Fibroblast of villous mesenchyme (primary cell): ENCODE measurements around the gene OR5K2. TPM values are rescaled to one million over a fixed set of nuclear protein-coding genes. Genes with fewer than 3 reads are reported as not detected.

Source experiments
- DNase-seq: peaks from one replicate; pipeline ENCODE4 v3.0.0-alpha.2; 2010; ENCODE audit warnings: low read depth
- H3K4me3 ChIP-seq: 2 replicates; pipeline ENCODE4 v1.5.1; 2011; ENCODE audit warnings: low read depth, mild to moderate bottlenecking, low read length
- total RNA-seq: library from RNA; depleted of rRNA; stranded (reverse); fragments of >200 nt; gene quantifications from 2 replicates; pipeline ENCODE4 v1.2.3, GENCODE V29; 2012
- TF ChIP-seq, protein P1 (sequence below): IDR thresholded peaks from 2 replicates; pipeline ENCODE4 v1.5.1; 2012; ENCODE audit warnings: low read depth, mild to moderate bottlenecking, low read length; ENCODE audit not compliant: insufficient read depth

OR5K2 gene
- total RNA-seq, 1 donor = not detected

DNA sequence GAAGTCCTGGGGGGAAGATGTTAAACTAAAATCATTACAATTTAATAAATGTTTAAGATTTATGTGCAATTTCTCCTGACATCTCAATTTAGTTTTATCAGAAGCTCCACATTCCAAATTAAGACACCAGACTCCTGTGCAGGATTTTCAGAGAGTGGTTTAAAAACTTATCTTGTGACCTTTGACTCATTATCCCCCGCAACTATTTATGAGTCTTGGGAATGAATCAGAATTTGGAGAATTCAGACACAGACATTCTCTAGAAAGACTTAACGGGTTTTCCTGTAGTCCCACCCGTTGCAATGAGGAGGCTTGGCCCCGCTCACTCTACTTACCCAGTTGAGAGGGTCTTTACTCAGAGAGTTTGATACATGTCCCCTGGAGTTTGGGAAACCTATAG, 7.1 kb downstream of the OR5K2 start:
- peak; percentile 66 for DNase-seq
- no peak overlapping the region for H3K4me3 ChIP-seq

DNA sequence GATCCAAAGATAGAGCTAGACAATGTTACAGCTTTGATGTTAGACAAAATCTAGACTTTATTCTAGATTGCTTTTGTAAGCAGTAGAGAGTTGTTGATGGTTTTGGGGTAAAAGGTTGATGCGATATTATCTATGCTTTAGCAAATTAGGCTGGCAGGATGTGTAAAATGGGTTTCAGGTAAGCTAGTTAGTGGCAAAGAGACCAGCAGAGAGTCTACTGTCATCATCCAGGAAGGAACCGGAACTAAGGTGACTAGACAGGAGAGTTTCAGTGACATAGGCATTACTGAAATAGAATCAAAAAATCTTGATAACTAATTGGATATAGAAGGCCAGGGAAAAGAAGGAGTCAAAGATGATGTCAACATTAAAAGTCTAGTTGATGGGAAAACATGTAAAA, 11.1 kb downstream of the OR5K2 start:
- TF ChIP-seq, protein P1, sequence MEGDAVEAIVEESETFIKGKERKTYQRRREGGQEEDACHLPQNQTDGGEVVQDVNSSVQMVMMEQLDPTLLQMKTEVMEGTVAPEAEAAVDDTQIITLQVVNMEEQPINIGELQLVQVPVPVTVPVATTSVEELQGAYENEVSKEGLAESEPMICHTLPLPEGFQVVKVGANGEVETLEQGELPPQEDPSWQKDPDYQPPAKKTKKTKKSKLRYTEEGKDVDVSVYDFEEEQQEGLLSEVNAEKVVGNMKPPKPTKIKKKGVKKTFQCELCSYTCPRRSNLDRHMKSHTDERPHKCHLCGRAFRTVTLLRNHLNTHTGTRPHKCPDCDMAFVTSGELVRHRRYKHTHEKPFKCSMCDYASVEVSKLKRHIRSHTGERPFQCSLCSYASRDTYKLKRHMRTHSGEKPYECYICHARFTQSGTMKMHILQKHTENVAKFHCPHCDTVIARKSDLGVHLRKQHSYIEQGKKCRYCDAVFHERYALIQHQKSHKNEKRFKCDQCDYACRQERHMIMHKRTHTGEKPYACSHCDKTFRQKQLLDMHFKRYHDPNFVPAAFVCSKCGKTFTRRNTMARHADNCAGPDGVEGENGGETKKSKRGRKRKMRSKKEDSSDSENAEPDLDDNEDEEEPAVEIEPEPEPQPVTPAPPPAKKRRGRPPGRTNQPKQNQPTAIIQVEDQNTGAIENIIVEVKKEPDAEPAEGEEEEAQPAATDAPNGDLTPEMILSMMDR = no peak
- DNase-seq = no peak
- no peak overlapping the region for H3K4me3 ChIP-seq

More for the DNA sequence above, 7.1 kb downstream of the OR5K2 start:
- TF ChIP-seq, protein P1 = no peak

DNA sequence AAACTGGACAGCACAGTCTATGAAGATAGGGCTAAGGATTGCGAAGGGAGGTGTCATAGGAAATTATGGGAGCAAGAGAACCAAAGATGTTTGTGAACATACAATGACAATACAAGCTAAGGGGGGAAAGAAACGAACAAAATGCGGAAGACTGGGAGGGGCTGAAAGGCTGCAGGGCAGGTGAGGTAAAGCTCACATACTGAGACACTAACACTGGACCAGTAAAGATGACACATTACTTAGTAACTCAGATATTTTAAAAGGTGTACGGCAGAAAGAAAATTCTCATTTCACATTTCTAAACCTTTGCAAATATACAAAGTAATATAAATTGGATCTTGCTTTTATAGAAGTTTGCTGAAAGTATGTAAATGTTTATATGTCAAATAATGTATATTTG, 15.1 kb downstream of the OR5K2 start:
- TF ChIP-seq, protein P1 = no peak
- no peak overlapping the region for H3K4me3 ChIP-seq
- no peak for DNase-seq

DNA sequence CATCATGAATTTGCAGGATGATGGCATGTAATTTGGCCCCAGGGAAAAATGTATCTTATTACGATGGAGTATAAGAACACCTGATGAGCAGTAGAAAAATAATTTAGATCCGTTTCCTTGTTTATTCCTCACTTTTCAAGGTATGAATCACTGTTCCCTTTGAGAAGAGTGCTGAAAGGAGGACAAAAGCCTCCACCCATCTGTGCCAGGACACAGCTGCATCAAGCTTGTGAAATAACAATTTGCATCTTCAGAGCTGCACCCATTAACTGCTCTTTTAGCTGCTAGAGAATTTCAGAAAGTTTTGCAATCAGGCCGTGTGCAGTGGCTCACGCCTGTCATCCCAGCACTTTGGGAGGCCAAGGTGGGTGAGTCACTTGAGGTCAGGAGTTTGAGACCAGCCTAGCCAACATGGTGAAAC, 15.6 kb downstream of the OR5K2 start:
- peak; percentile 84 for DNase-seq
- H3K4me3 ChIP-seq = no peak overlapping the region
- TF ChIP-seq, protein P1 = no peak

DNA sequence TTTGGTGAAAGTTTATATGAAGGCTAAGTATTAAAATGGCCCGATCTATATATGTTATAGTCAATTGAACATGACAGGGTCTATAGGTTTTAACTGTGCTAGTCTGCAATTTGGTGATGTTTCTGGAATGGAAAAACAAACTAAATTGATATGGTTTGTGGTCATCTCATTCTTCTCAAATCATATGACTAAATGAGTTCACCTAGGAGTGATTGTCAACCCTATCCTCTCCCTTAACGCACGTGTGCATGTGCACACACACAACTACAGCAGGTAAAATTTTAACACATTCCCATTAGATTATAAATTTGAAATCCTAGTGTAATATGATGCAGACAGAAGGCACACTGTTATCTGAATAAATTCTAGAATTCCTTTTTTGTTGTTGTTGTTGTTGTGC, 16.3 kb downstream of the OR5K2 start:
- TF ChIP-seq, protein P1 = no peak
- no peak for DNase-seq
- H3K4me3 ChIP-seq = no peak overlapping the region

DNA sequence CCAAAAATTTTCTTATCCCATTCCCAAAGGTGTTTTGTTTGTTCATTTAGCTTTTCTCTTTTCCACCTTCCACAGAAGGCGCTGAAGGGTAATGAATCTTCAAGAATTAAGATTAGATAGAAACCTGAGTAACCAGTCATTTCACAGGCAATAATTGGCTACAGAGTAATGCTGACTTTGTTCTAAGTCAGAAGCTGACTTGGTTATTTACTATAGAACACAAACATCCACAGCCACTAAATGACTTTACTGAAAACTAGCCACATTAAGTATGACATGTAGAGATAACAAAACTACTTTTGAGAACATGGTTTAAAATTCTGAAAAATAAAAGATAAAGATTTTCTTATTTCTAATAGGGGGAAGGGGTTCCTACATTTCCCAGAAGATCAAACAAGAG, 17.5 kb downstream of the OR5K2 start:
- TF ChIP-seq, protein P1 = no peak
- no peak overlapping the region for H3K4me3 ChIP-seq
- DNase-seq = no peak

DNA sequence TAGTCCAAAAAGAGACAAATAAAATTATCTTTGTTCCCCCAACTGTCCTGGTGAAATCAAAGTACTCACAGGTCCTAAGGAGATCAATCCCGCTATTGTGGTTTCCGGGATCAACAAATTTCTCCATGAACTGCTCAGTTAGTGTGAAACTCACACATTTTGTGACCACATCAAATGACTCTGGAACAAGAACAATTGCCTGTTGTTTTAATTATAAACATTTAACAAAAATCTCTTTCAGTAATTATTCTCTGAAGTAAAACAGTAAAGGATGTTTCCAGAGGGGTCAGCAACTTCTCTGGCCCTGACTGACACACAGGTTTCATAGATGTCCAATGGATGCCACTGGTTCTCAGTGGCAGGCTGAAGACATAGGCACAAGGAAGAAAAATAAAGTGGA, 21.3 kb downstream of the OR5K2 start:
- TF ChIP-seq, protein P1 = no peak
- no peak overlapping the region for H3K4me3 ChIP-seq
- no peak for DNase-seq
